Activated CD8-positive, alpha-beta memory T cell treated with anti-CD3 and anti-CD28 coated beads, Interleukin-2, amount 50 U/mL, for 24 hours (primary cell): Measurements from ENCODE around the gene UBE2C.

Source experiments
- DNase-seq: peaks from one replicate; pipeline ENCODE4 v3.0.0-alpha.2; 2020; ENCODE audit errors: extremely low read depth

UBE2C gene

GRCh38 chr20:45833030-45833882 is 20.8 kb downstream of the UBE2C start, which contains the start of gene SNX21:
TSS of gene SNX21 (plus strand) at chr20:45833799. CDS start at chr20:45833920, 121 bp downstream.
- no peak for DNase-seq

GRCh38 chr20:45833883-45834796 is 21.7 kb downstream of the UBE2C start:
- no peak for DNase-seq

- no peak for DNase-seq
Observed at GRCh38 chr20:45834797-45835161, 22.3 kb downstream of the UBE2C start.

- no peak for DNase-seq
Observed at GRCh38 chr20:45835329-45835765, 22.9 kb downstream of the UBE2C start.

GRCh38 chr20:45835825-45836224 is 23.4 kb downstream of the UBE2C start:
- DNase-seq, result no peak

GRCh38 chr20:45836841-45837240 is 24.4 kb downstream of the UBE2C start:
- no peak for DNase-seq

GRCh38 chr20:45840700-45841198 is 28.3 kb downstream of the UBE2C start:
- no peak for DNase-seq

- DNase-seq, result no peak
Observed at GRCh38 chr20:45841407-45842129, 29.1 kb downstream of the UBE2C start.

GRCh38 chr20:45842169-45842812 is 29.8 kb downstream of the UBE2C start:
- no peak for DNase-seq

GRCh38 chr20:45843506-45843905 is 31.1 kb downstream of the UBE2C start:
- DNase-seq, result no peak

GRCh38 chr20:45845452-45845851 is 33.0 kb downstream of the UBE2C start:
- DNase-seq, result no peak

- DNase-seq, result no peak
Observed at GRCh38 chr20:45848421-45848820, 36.0 kb downstream of the UBE2C start.

- DNase-seq, result no peak
Observed at GRCh38 chr20:45848969-45849582, 36.6 kb downstream of the UBE2C start.

- no peak for DNase-seq
Observed at GRCh38 chr20:45850238-45850637, 37.8 kb downstream of the UBE2C start.

GRCh38 chr20:45850926-45851325 is 38.5 kb downstream of the UBE2C start:
- DNase-seq, result no peak

- DNase-seq, result no peak
Observed at GRCh38 chr20:45851501-45851900, 39.1 kb downstream of the UBE2C start.

- DNase-seq, result no peak
Observed at GRCh38 chr20:45852326-45852725, 39.9 kb downstream of the UBE2C start.

GRCh38 chr20:45853484-45853883 is 41.0 kb downstream of the UBE2C start:
- DNase-seq, result no peak

GRCh38 chr20:45857114-45857881 is 44.9 kb downstream of the UBE2C start, which contains the start of the genes ACOT8 and ZSWIM3:
TSS of gene ACOT8 (minus strand) at chr20:45857392. CDS start at chr20:45857315, 77 bp downstream.
TSS of gene ZSWIM3 (plus strand) at chr20:45857614. CDS start at chr20:45857826, 212 bp downstream.
- peak; percentile 87 for DNase-seq

GRCh38 chr20:45857882-45858216 is 45.4 kb downstream of the UBE2C start:
- no peak for DNase-seq
